Ishikawa (cell line): ENCODE data around the gene ACOX3.

Experiments
- CREB1 ChIP-seq: IDR thresholded peaks from 2 replicates; pipeline ENCODE4 v1.6.1; 2012; ENCODE audit warnings: low read depth
- EGR1 ChIP-seq: IDR thresholded peaks from 2 replicates; pipeline ENCODE4 v1.6.1; 2012
- EP300 ChIP-seq: IDR thresholded peaks from 2 replicates; pipeline ENCODE4 v1.6.1; 2012; ENCODE audit warnings: borderline replicate concordance
- MAX ChIP-seq: IDR thresholded peaks from 2 replicates; pipeline ENCODE4 v1.6.1; 2012
- RAD21 ChIP-seq: IDR thresholded peaks from 2 replicates; pipeline ENCODE4 v1.6.1; 2012; ENCODE audit warnings: low read depth
- USF1 ChIP-seq: IDR thresholded peaks from 2 replicates; pipeline ENCODE4 v1.6.1; 2012
- ZBTB7A ChIP-seq: IDR thresholded peaks from 2 replicates; pipeline ENCODE4 v1.6.1; 2012; ENCODE audit warnings: low read depth

- TF ChIP-seq CREB1 (no peak), MAX (no peak), EP300 (no peak), RAD21 (no peak), ZBTB7A (no peak), USF1 (no peak), EGR1 (no peak)
Observed at GRCh38 chr4:8439168-8439567, 1.4 kb downstream of the ACOX3 start.
